GM12874 (cell line): ENCODE measurements around the gene NOP14.

Experiments
- CTCF ChIP-seq: IDR thresholded peaks from 2 replicates; pipeline ENCODE4 v1.5.1; 2011; ENCODE audit warnings: low read depth, mild to moderate bottlenecking, control low read depth, low read length, moderate library complexity; ENCODE audit not compliant: insufficient read depth

NOP14 gene

GRCh38 chr4:2924765-2925301, 38.4 kb downstream of the NOP14 start:
- TF ChIP-seq CTCF: no peak

- TF ChIP-seq CTCF: no peak
These were observed 38.9 kb downstream of the NOP14 start for GRCh38 chr4:2924286-2924685.

- no peak for TF ChIP-seq CTCF
These were observed 39.5 kb downstream of the NOP14 start for GRCh38 chr4:2923668-2924173.

- TF ChIP-seq CTCF: no peak
These were observed 40.1 kb downstream of the NOP14 start for GRCh38 chr4:2923141-2923551.

GRCh38 chr4:2915789-2916188, 47.4 kb downstream of the NOP14 start:
- TF ChIP-seq CTCF: no peak

GRCh38 chr4:2914256-2915126, 48.7 kb downstream of the NOP14 start:
- no peak for TF ChIP-seq CTCF

- no peak for TF ChIP-seq CTCF
These were observed 50.0 kb downstream of the NOP14 start for GRCh38 chr4:2913168-2913567.
